Nucleus accumbens (tissue), 56 donors: ENCODE results near the gene FKBP15.
"Not testable (repeated sequence)": the region's sequence is repeated elsewhere in the genome, so short reads cannot be mapped to it uniquely, and the experiment has no call there.

Experiments
- DNase-seq, 56 donors: peaks; one replicate each; lab custom pipeline; 2025; lab: John Stamatoyannopoulos, UW

Gene FKBP15

GRCh38 chr9:113150670-113151611 lies 70.1 kb downstream of the FKBP15 start, which contains the start of gene SLC31A2:
Gene SLC31A2, plus strand, starts transcription at chr9:113151007. Its CDS starts 68 bp downstream, at chr9:113151075.
- peak in 55 of 56 donors; percentile 47 to 95 (median 83) for DNase-seq

GRCh38 chr9:113149561-113149960 lies 71.5 kb downstream of the FKBP15 start:
- DNase-seq: not testable (repeated sequence)

- no peak for DNase-seq
Measured at GRCh38 chr9:113148781-113149510, 72.1 kb downstream of the FKBP15 start.

- no peak for DNase-seq
Measured at GRCh38 chr9:113148372-113148705, 72.7 kb downstream of the FKBP15 start.

- DNase-seq: no peak
Measured at GRCh38 chr9:113143432-113144227, 77.4 kb downstream of the FKBP15 start.

- not testable (repeated sequence) for DNase-seq
Measured at GRCh38 chr9:113140896-113141295, 80.2 kb downstream of the FKBP15 start.

- DNase-seq: peak in 1 of 56 donors; percentile 49
Measured at GRCh38 chr9:113139953-113140352, 81.1 kb downstream of the FKBP15 start.

GRCh38 chr9:113139225-113139829 lies 81.8 kb downstream of the FKBP15 start:
- DNase-seq: peak in 52 of 56 donors; percentile 33 to 95 (median 82)

GRCh38 chr9:113138760-113139159 lies 82.3 kb downstream of the FKBP15 start:
- no peak for DNase-seq

GRCh38 chr9:113137196-113138168 lies 83.6 kb downstream of the FKBP15 start:
- no peak for DNase-seq

GRCh38 chr9:113131689-113132151 lies 89.4 kb downstream of the FKBP15 start:
- DNase-seq: peak in 6 of 56 donors; percentile 19 to 44 (median 29)

GRCh38 chr9:113129884-113130283 lies 91.2 kb downstream of the FKBP15 start:
- DNase-seq: no peak

- no peak for DNase-seq
Measured at GRCh38 chr9:113129466-113129865, 91.6 kb downstream of the FKBP15 start.

- no peak for DNase-seq
Measured at GRCh38 chr9:113125386-113126035, 95.6 kb downstream of the FKBP15 start.

- DNase-seq: not testable (repeated sequence)
Measured at GRCh38 chr9:113118829-113119228, 102.2 kb downstream of the FKBP15 start.
